Mucosa of descending colon (tissue), 3 donors: ENCODE results near the gene METRNL. TPM values are rescaled to one million over a fixed set of nuclear protein-coding genes. Genes with fewer than 3 reads are reported as not detected.

Source experiments
- ATAC-seq: fragments of 200-7000 bp; cut with Tn5 transposase; one replicate; pipeline ENCODE4 v1.9.1; 2020; ENCODE audit warnings: mild to moderate bottlenecking, moderate library complexity
- DNase-seq, 3 donors: peaks; one replicate each; pipeline ENCODE4 v3.0.0-alpha.2; 2020
- H3K36me3 ChIP-seq: fragments of 200-600 bp; one replicate; pipeline ENCODE4 v1.8.0; 2021; ENCODE audit warnings: low read depth, mild to moderate bottlenecking
- H3K4me1 ChIP-seq: fragments of 200-600 bp; one replicate; pipeline ENCODE4 v1.8.0; 2021; ENCODE audit warnings: low read depth, mild to moderate bottlenecking
- H3K4me3 ChIP-seq: fragments of 200-600 bp; one replicate; pipeline ENCODE4 v1.8.0; 2021; ENCODE audit warnings: mild to moderate bottlenecking
- H3K9me3 ChIP-seq: fragments of 200-600 bp; one replicate; pipeline ENCODE4 v1.8.0; 2021; ENCODE audit warnings: mild to moderate bottlenecking
- CTCF ChIP-seq: fragments of 200-600 bp; IDR thresholded peaks from one replicate; pipeline ENCODE4 v1.8.0; 2022; ENCODE audit warnings: antibody characterized with exemption, mild to moderate bottlenecking
- intact Hi-C, 2 donors: fragments of 100-400 bp; cut with DNase I in 1 of 2; cut with micrococcal nuclease in 1 of 2; formaldehyde crosslinking; loops; one replicate each; pipeline versions ENCODE4 v1.11.0 to v1.11.1; 2022; cut with DNase I, micrococcal nuclease
- total RNA-seq, 3 donors: library from RNA; stranded (reverse); fragmentation: NEBNext Ultra II Directional in 2 of 3; extraction: Animal tissue kit (Norgen Biotek cat#: 25700) in 2 of 3; gene quantifications; one replicate each; pipeline versions ENCODE4 v1.2.1 to v1.2.4, GENCODE V29; 2021 to 2023
- donor health status: DM: no; HTN: no; CAD: no; lungs with moderate emphysema.
- donor health status: DM: no; HTN: no; CAD: no.
- donor health status: DM: no; HTN: yes; CAD: no.

Gene METRNL
- total RNA-seq, 3 donors from 2014 or later = 78.6 to 134 (median 116) TPM

- no peaks in the 10 kb centered on the region for H3K36me3 ChIP-seq
- no peaks in the 10 kb centered on the region for H3K9me3 ChIP-seq
- no peak overlapping the region for H3K4me3 ChIP-seq
- intact Hi-C loops = no loop called here
- no peak for TF ChIP-seq CTCF
- DNase-seq = no peak
- no peak for ATAC-seq
- peaks cover 15% of the 10 kb centered on the region for H3K4me1 ChIP-seq
Observed at GRCh38 chr17:83109386-83109785, 30.0 kb downstream of the METRNL start.

GRCh38 chr17:83109793-83110645, 30.6 kb downstream of the METRNL start:
- no peaks in the 10 kb centered on the region for H3K9me3 ChIP-seq
- no peak overlapping the region for H3K4me3 ChIP-seq
- intact Hi-C loops = no loop called here
- H3K36me3 ChIP-seq = no peaks in the 10 kb centered on the region
- H3K4me1 ChIP-seq = peaks cover 15% of the 10 kb centered on the region
- ATAC-seq (peak; percentile 81), DNase-seq (peak; percentile 82 to 89 (median 85))
- no peak for TF ChIP-seq CTCF

GRCh38 chr17:83110735-83111134, 31.3 kb downstream of the METRNL start:
- intact Hi-C loops = no loop called here

GRCh38 chr17:83111516-83112282, 32.3 kb downstream of the METRNL start:
- H3K36me3 ChIP-seq = no peaks in the 10 kb centered on the region
- H3K9me3 ChIP-seq = no peaks in the 10 kb centered on the region
- intact Hi-C loops = no loop called here
- peaks cover 15% of the 10 kb centered on the region for H3K4me1 ChIP-seq
- no peak overlapping the region for H3K4me3 ChIP-seq
- DNase-seq (no peak), ATAC-seq (no peak)
- no peak for TF ChIP-seq CTCF

More at GRCh38 chr17:83110735-83111134, 31.3 kb downstream of the METRNL start:
- H3K4me1 ChIP-seq = peaks cover 15% of the 10 kb centered on the region
- H3K36me3 ChIP-seq = no peaks in the 10 kb centered on the region
- DNase-seq (peak in 1 of 3 donors; percentile 19), ATAC-seq (peak; percentile 4)
- no peak overlapping the region for H3K4me3 ChIP-seq
- TF ChIP-seq CTCF = no peak
- no peaks in the 10 kb centered on the region for H3K9me3 ChIP-seq

- TF ChIP-seq CTCF = no peak
- Histone ChIP-seq H3K4me1 (peaks cover 15% of the 10 kb centered on the region), H3K4me3 (no peak overlapping the region), H3K36me3 (no peaks in the 10 kb centered on the region), H3K9me3 (no peaks in the 10 kb centered on the region)
- DNase-seq (no peak), ATAC-seq (no peak)
- intact Hi-C loops = no loop called here
Observed at GRCh38 chr17:83113381-83113780, 34.0 kb downstream of the METRNL start.
